ENCODE measurements around the gene SLC25A19.

DNA sequence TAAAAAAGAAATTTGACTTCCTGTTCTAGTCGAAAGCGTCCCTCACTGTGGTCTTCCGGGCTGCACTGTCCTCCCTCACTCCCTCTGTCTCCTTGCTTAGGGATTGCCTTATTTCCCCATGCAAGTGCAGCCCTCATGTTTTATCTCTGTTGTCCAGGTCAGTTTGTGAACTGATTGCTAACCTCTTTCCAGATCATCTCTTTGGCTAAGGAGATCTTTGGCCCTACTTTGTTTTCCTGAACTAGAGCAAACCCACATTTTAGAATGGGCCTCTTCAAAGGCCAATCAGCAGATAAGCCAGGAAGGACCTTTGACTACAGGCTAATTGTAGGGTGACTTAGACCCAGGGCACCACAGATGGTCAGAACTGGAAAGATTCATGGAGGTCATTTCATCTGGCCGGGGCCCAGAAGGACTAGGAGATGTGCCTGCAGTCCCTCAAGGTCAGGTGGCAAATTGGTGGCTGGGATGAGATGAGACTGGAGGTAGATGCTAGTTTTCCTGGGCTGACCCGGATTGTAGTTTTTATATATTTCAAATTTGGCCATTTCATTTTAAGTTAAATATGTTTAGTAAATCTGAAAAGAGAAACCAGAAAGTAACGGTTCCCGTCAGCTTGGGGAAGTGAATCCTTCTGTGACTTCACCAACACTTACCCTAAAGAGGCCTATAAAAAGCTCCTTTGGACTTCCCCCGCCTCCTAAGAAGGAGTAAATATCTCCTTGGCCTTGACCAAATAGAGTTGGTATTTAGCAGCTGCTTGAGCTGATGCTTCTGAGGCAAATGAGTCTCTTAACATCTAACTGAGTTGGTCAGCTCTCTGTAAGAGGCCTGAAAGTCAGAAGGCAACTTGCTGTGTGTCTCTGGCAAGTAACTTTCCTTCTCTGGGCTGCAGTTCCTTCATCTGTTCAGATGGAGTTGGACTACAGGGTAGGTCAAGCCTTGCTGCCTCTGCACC, 6.2 kb upstream of the SLC25A19 start:
- TF ChIP-seq, protein P1, sequence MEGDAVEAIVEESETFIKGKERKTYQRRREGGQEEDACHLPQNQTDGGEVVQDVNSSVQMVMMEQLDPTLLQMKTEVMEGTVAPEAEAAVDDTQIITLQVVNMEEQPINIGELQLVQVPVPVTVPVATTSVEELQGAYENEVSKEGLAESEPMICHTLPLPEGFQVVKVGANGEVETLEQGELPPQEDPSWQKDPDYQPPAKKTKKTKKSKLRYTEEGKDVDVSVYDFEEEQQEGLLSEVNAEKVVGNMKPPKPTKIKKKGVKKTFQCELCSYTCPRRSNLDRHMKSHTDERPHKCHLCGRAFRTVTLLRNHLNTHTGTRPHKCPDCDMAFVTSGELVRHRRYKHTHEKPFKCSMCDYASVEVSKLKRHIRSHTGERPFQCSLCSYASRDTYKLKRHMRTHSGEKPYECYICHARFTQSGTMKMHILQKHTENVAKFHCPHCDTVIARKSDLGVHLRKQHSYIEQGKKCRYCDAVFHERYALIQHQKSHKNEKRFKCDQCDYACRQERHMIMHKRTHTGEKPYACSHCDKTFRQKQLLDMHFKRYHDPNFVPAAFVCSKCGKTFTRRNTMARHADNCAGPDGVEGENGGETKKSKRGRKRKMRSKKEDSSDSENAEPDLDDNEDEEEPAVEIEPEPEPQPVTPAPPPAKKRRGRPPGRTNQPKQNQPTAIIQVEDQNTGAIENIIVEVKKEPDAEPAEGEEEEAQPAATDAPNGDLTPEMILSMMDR (IDR thresholded peaks at IDR 0.05), result no peak
- no peak for TF ChIP-seq POLR2A (IDR thresholded peaks at IDR 0.05)
- no peak for TF ChIP-seq EP300 (IDR thresholded peaks at IDR 0.05)
